ENCODE results near the gene ZMYND10. TPM values are rescaled to one million over a fixed set of nuclear protein-coding genes. Genes with fewer than 3 reads are reported as not detected.
"Not testable (repeated sequence)": the region's sequence is repeated elsewhere in the genome, so short reads cannot be mapped to it uniquely, and the experiment has no call there.

Gene ZMYND10
- total RNA-seq, 2 experiments from 2014 or later: 1.0 to 1.3 TPM

GRCh38 chr3:50319894-50320625 is 25.5 kb downstream of the ZMYND10 start:
- H3K27me3 Mint-ChIP-seq: no peaks in the 10 kb centered on the region

GRCh38 chr3:50319181-50319893 is 26.2 kb downstream of the ZMYND10 start:
- no peak for ATAC-seq
- DNase-seq: no peak
- ChIA-PET CTCF (interaction anchor here (0.7 to 2.9 kb wide), 4 partner anchors 8 to 1365 kb away, joined by 3 to 11 read pairs (median 4); partner anchors contain the start of genes HYAL3, NAA80 and TUSC2), POLR2A (interaction anchor here (0.6 kb wide), 1 partner anchor 19 kb away, joined by 3 read pairs; no protein-coding TSS in a partner anchor)
- Mint-ChIP-seq H3K4me3 (no peak overlapping the region), H3K36me3 (ENCODE audit: low read depth) (no peaks in the 10 kb centered on the region), H3K4me1 (peaks cover 40% of the 10 kb centered on the region), H3K27me3 (no peaks in the 10 kb centered on the region), H3K9me3 (ENCODE audit: low read depth) (no peaks in the 10 kb centered on the region), H3K27ac (no peak overlapping the region)
- intact Hi-C loops (cut with DNase I, micrococcal nuclease): no loop called here

More at GRCh38 chr3:50319894-50320625, 25.5 kb downstream of the ZMYND10 start:
- POLR2A ChIA-PET: interaction anchor here (0.6 to 1.8 kb wide), 3 partner anchors 17 to 1328 kb away, joined by 3 to 4 read pairs (median 3); no protein-coding TSS in a partner anchor
- CTCF ChIA-PET: interaction anchor here (0.6 to 2.9 kb wide), 5 partner anchors 14 to 1245 kb away, joined by 3 to 11 read pairs (median 3); partner anchors contain the start of genes HYAL3 and NAA80
- no peak for ATAC-seq
- intact Hi-C loops (cut with DNase I, micrococcal nuclease): loop anchor here (2.0 to 10.0 kb wide), 3 partner anchors 17 to 125 kb away; partner anchors contain the start of gene LSMEM2 (in 1 of the 2)
- DNase-seq: no peak
- H3K4me1 Mint-ChIP-seq: peaks cover 40% of the 10 kb centered on the region
- H3K9me3 Mint-ChIP-seq (ENCODE audit: low read depth): no peaks in the 10 kb centered on the region
- H3K27ac Mint-ChIP-seq: no peak overlapping the region
- H3K4me3 Mint-ChIP-seq: peak overlapping the region; percentile 84
- no peaks in the 10 kb centered on the region for H3K36me3 Mint-ChIP-seq (ENCODE audit: low read depth)

- H3K4me1 Mint-ChIP-seq: peaks cover 40% of the 10 kb centered on the region
- no peaks in the 10 kb centered on the region for H3K36me3 Mint-ChIP-seq (ENCODE audit: low read depth)
- DNase-seq (no peak), ATAC-seq (no peak)
- ChIA-PET POLR2A (interaction anchor here (0.6 kb wide), 1 partner anchor 19 kb away, joined by 3 read pairs; no protein-coding TSS in a partner anchor), CTCF (interaction anchor here (0.5 to 2.9 kb wide), 4 partner anchors 9 to 1622 kb away, joined by 3 to 11 read pairs (median 4); partner anchors contain the start of genes HYAL3, NAA80 and TUSC2)
- H3K4me3 Mint-ChIP-seq: no peak overlapping the region
- H3K27ac Mint-ChIP-seq: no peak overlapping the region
- no peaks in the 10 kb centered on the region for H3K9me3 Mint-ChIP-seq (ENCODE audit: low read depth)
- intact Hi-C loops (cut with DNase I, micrococcal nuclease): no loop called here
- no peaks in the 10 kb centered on the region for H3K27me3 Mint-ChIP-seq
Measured at GRCh38 chr3:50318615-50319014, 26.9 kb downstream of the ZMYND10 start.

GRCh38 chr3:50318163-50318562 is 27.4 kb downstream of the ZMYND10 start:
- Mint-ChIP-seq H3K36me3 (ENCODE audit: low read depth) (no peaks in the 10 kb centered on the region), H3K4me3 (no peak overlapping the region), H3K27me3 (no peaks in the 10 kb centered on the region), H3K9me3 (ENCODE audit: low read depth) (no peaks in the 10 kb centered on the region), H3K4me1 (peaks cover 40% of the 10 kb centered on the region), H3K27ac (no peak overlapping the region)
- intact Hi-C loops (cut with DNase I, micrococcal nuclease): no loop called here
- DNase-seq (no peak), ATAC-seq (no peak)
- ChIA-PET CTCF (interaction anchor here (0.5 to 2.9 kb wide), 4 partner anchors 10 to 1623 kb away, joined by 3 to 11 read pairs (median 4); partner anchors contain the start of genes HYAL3, NAA80 and TUSC2), POLR2A (no interaction called here)

GRCh38 chr3:50317300-50317699 is 28.2 kb downstream of the ZMYND10 start:
- CTCF ChIA-PET: interaction anchor here (0.5 to 1.5 kb wide), 3 partner anchors 11 to 363 kb away, joined by 3 to 4 read pairs (median 3); no protein-coding TSS in a partner anchor
- intact Hi-C loops (cut with DNase I, micrococcal nuclease): no loop called here
- H3K27ac Mint-ChIP-seq: peak overlapping the region; percentile 38
- H3K36me3 Mint-ChIP-seq (ENCODE audit: low read depth): no peaks in the 10 kb centered on the region
- POLR2A ChIA-PET: no interaction called here
- peaks cover 37% of the 10 kb centered on the region for H3K4me1 Mint-ChIP-seq
- no peak overlapping the region for H3K4me3 Mint-ChIP-seq
- H3K9me3 Mint-ChIP-seq (ENCODE audit: low read depth): no peaks in the 10 kb centered on the region
- H3K27me3 Mint-ChIP-seq: no peaks in the 10 kb centered on the region
- ATAC-seq (no peak), DNase-seq (no peak)

- ChIA-PET POLR2A (no interaction called here), CTCF (interaction anchor here (0.6 to 1.5 kb wide), 4 partner anchors 10 to 364 kb away, joined by 3 to 4 read pairs (median 4); no protein-coding TSS in a partner anchor)
- Mint-ChIP-seq H3K36me3 (ENCODE audit: low read depth) (no peaks in the 10 kb centered on the region), H3K9me3 (ENCODE audit: low read depth) (no peaks in the 10 kb centered on the region), H3K27me3 (no peaks in the 10 kb centered on the region), H3K4me1 (peaks cover 37% of the 10 kb centered on the region), H3K4me3 (no peak overlapping the region), H3K27ac (peak overlapping the region; percentile 38)
- ATAC-seq: peak; percentile 46
- DNase-seq: peak; percentile 70
- intact Hi-C loops (cut with DNase I, micrococcal nuclease): no loop called here
Measured at GRCh38 chr3:50316657-50317242, 28.8 kb downstream of the ZMYND10 start.

GRCh38 chr3:50314816-50315215 is 30.7 kb downstream of the ZMYND10 start:
- POLR2A ChIA-PET: interaction anchor here (0.6 kb wide), 1 partner anchor 10 kb away, joined by 3 read pairs; no protein-coding TSS in a partner anchor
- ATAC-seq (no peak), DNase-seq (no peak)
- CTCF ChIA-PET: interaction anchor here (0.6 to 1.1 kb wide), 5 partner anchors 12 to 335 kb away, joined by 3 to 4 read pairs (median 3); no protein-coding TSS in a partner anchor
- H3K4me3 Mint-ChIP-seq: no peak overlapping the region
- peaks cover under 1% of the 10 kb centered on the region for H3K36me3 Mint-ChIP-seq (ENCODE audit: low read depth)
- H3K4me1 Mint-ChIP-seq: peaks cover 29% of the 10 kb centered on the region
- no peak overlapping the region for H3K27ac Mint-ChIP-seq
- H3K27me3 Mint-ChIP-seq: no peaks in the 10 kb centered on the region
- no peaks in the 10 kb centered on the region for H3K9me3 Mint-ChIP-seq (ENCODE audit: low read depth)
- intact Hi-C loops (cut with DNase I, micrococcal nuclease): no loop called here

- intact Hi-C loops (cut with DNase I, micrococcal nuclease): no loop called here
Measured at GRCh38 chr3:50314342-50314741, 31.2 kb downstream of the ZMYND10 start.

GRCh38 chr3:50312041-50312440 is 33.5 kb downstream of the ZMYND10 start:
- H3K27ac Mint-ChIP-seq; H3K27me3 Mint-ChIP-seq; ATAC-seq; H3K4me3 Mint-ChIP-seq; POLR2A ChIA-PET; H3K9me3 Mint-ChIP-seq (ENCODE audit: low read depth); intact Hi-C loops (cut with DNase I, micrococcal nuclease); DNase-seq; H3K36me3 Mint-ChIP-seq (ENCODE audit: low read depth); CTCF ChIA-PET: not testable (repeated sequence)
- peaks cover 12% of the 10 kb centered on the region for H3K4me1 Mint-ChIP-seq

More at GRCh38 chr3:50314342-50314741, 31.2 kb downstream of the ZMYND10 start:
- Mint-ChIP-seq H3K27me3 (no peaks in the 10 kb centered on the region), H3K9me3 (ENCODE audit: low read depth) (no peaks in the 10 kb centered on the region), H3K4me1 (peaks cover 25% of the 10 kb centered on the region), H3K27ac (no peak overlapping the region), H3K36me3 (ENCODE audit: low read depth) (peaks cover 1% of the 10 kb centered on the region), H3K4me3 (no peak overlapping the region)
- no peak for DNase-seq
- POLR2A ChIA-PET: no interaction called here
- no peak for ATAC-seq
- CTCF ChIA-PET: interaction anchor here (0.6 to 1.0 kb wide), 4 partner anchors 12 to 335 kb away, joined by 3 to 4 read pairs (median 4); no protein-coding TSS in a partner anchor

- peak; percentile 64 for ATAC-seq
- ChIA-PET CTCF (interaction anchor here (1.5 kb wide), 1 partner anchor 9 kb away, joined by 4 read pairs; no protein-coding TSS in a partner anchor), POLR2A (interaction anchor here (0.7 to 0.8 kb wide), 3 partner anchors 11 to 277 kb away, joined by 3 to 5 read pairs (median 3); no protein-coding TSS in a partner anchor)
- Mint-ChIP-seq H3K27me3 (no peaks in the 10 kb centered on the region), H3K36me3 (ENCODE audit: low read depth) (peaks cover 5% of the 10 kb centered on the region), H3K9me3 (ENCODE audit: low read depth) (no peaks in the 10 kb centered on the region), H3K4me1 (peaks cover 14% of the 10 kb centered on the region), H3K4me3 (no peak overlapping the region), H3K27ac (no peak overlapping the region)
- intact Hi-C loops (cut with DNase I, micrococcal nuclease): no loop called here
- no peak for DNase-seq
Measured at GRCh38 chr3:50304601-50305000, 40.9 kb downstream of the ZMYND10 start.
